ENCODE results near the gene OIT3. TPM values are rescaled to one million over a fixed set of nuclear protein-coding genes. Genes with fewer than 3 reads are reported as not detected.

Gene OIT3
- total RNA-seq, 1 experiment from 2014 or later: not detected

DNA sequence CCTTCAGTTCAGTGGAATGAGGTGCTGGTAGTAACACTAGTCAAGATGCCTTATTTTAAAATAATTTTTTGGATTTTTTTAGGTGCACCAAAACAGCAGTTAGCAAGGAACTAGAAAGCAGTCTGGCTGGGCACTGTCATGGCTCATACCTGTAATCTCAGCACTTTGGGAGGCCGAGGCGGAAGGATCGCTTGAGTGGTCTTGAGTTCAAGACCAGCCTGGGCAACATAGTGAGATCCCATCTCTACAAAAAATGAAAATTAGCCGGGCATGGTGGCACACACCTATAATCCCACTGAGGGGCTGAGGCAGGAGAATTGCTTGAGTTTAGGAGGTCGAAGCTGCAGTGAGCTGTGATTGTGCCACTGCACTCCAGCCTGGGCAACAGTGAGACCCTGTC, 35.3 kb downstream of the OIT3 start:
- CTCF ChIA-PET: no interaction called here
- POLR2A ChIA-PET (ENCODE audit: low non-redundant PET): no interaction called here
- H3K4me3 ChIP-seq (ENCODE audit: low read depth, low read length, poor library complexity, severe bottlenecking): no peak overlapping the region
- no peaks in the 10 kb centered on the region for H3K36me3 ChIP-seq (ENCODE audit: insufficient read depth, low read length, poor library complexity, severe bottlenecking)
- H3K27ac ChIP-seq (ENCODE audit: low read depth, low read length, poor library complexity, severe bottlenecking): no peak overlapping the region
- H3K27me3 ChIP-seq (replicated peaks; ENCODE audit: insufficient read depth, low read depth, low read length, poor library complexity): no peaks in the 10 kb centered on the region
- H3K9me3 ChIP-seq (ENCODE audit: low read depth, low read length, poor library complexity, severe bottlenecking): no peaks in the 10 kb centered on the region
- TF ChIP-seq EZH2 (IDR thresholded peaks at IDR 0.05; ENCODE audit: borderline replicate concordance, low read depth, low read length, poor library complexity, severe bottlenecking): no peak
- TF ChIP-seq, protein P1, sequence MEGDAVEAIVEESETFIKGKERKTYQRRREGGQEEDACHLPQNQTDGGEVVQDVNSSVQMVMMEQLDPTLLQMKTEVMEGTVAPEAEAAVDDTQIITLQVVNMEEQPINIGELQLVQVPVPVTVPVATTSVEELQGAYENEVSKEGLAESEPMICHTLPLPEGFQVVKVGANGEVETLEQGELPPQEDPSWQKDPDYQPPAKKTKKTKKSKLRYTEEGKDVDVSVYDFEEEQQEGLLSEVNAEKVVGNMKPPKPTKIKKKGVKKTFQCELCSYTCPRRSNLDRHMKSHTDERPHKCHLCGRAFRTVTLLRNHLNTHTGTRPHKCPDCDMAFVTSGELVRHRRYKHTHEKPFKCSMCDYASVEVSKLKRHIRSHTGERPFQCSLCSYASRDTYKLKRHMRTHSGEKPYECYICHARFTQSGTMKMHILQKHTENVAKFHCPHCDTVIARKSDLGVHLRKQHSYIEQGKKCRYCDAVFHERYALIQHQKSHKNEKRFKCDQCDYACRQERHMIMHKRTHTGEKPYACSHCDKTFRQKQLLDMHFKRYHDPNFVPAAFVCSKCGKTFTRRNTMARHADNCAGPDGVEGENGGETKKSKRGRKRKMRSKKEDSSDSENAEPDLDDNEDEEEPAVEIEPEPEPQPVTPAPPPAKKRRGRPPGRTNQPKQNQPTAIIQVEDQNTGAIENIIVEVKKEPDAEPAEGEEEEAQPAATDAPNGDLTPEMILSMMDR (conservative IDR thresholded peaks at IDR 0.05; ENCODE audit: low read depth, low read length): no peak
- no peaks in the 10 kb centered on the region for H3K4me1 ChIP-seq (ENCODE audit: insufficient read depth, low read length, poor library complexity, severe bottlenecking)
- intact Hi-C loops (cut with micrococcal nuclease; ENCODE audit: unreplicated experiment): no loop called here
- no peak for DNase-seq (ENCODE audit: low spot score)
- no TSS peak for BruUV-seq (replicated peaks)

DNA sequence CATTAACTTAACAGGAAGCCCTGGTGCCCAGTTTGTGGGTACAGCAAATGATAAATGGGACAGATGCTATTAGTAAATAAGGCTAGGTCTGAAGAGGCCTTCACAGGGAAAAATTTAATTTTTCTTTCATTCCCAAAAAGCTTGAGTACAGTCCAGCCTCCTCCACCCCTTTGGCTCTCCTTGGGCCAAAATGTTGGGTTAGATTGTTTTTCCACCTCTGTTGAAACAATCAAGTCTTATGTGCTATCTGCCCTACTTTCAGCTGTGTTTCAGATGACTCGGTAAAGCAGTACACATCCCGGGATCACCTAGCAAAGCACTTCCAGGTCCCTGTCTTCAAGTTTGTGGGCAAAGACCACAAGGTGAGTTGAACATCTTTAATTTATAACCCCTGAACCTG, 36.7 kb downstream of the OIT3 start:
- ChIA-PET POLR2A (ENCODE audit: low non-redundant PET) (no interaction called here), CTCF (no interaction called here)
- no peaks in the 10 kb centered on the region for H3K9me3 ChIP-seq (ENCODE audit: low read depth, low read length, poor library complexity, severe bottlenecking)
- H3K4me1 ChIP-seq (ENCODE audit: insufficient read depth, low read length, poor library complexity, severe bottlenecking): no peaks in the 10 kb centered on the region
- no peak overlapping the region for H3K4me3 ChIP-seq (ENCODE audit: low read depth, low read length, poor library complexity, severe bottlenecking)
- no peaks in the 10 kb centered on the region for H3K36me3 ChIP-seq (ENCODE audit: insufficient read depth, low read length, poor library complexity, severe bottlenecking)
- no TSS peak for BruUV-seq (replicated peaks)
- H3K27ac ChIP-seq (ENCODE audit: low read depth, low read length, poor library complexity, severe bottlenecking): no peak overlapping the region
- no peak for DNase-seq (ENCODE audit: low spot score)
- H3K27me3 ChIP-seq (replicated peaks; ENCODE audit: insufficient read depth, low read depth, low read length, poor library complexity): no peaks in the 10 kb centered on the region
- intact Hi-C loops (cut with micrococcal nuclease; ENCODE audit: unreplicated experiment): no loop called here
- no peak for TF ChIP-seq EZH2 (IDR thresholded peaks at IDR 0.05; ENCODE audit: borderline replicate concordance, low read depth, low read length, poor library complexity, severe bottlenecking)
- TF ChIP-seq, protein P1 (conservative IDR thresholded peaks at IDR 0.05; ENCODE audit: low read depth, low read length): no peak

DNA sequence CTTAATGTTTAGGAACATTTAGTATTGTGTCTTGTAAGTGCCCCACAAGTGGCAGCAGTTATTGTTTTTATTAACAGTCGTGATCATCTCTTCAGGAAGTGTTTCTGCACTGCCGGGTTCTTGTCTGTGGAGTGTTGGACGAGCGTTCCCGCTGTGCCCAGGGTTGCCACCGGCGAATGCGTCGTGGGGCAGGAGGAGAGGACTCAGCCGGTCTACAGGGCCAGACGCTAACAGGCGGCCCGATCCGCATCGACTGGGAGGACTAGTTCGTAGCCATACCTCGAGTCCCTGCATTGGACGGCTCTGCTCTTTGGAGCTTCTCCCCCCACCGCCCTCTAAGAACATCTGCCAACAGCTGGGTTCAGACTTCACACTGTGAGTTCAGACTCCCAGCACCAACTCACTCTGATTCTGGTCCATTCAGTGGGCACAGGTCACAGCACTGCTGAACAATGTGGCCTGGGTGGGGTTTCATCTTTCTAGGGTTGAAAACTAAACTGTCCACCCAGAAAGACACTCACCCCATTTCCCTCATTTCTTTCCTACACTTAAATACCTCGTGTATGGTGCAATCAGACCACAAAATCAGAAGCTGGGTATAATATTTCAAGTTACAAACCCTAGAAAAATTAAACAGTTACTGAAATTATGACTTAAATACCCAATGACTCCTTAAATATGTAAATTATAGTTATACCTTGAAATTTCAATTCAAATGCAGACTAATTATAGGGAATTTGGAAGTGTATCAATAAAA, 38.9 kb downstream of the OIT3 start:
- no peak for TF ChIP-seq EZH2 (IDR thresholded peaks at IDR 0.05; ENCODE audit: borderline replicate concordance, low read depth, low read length, poor library complexity, severe bottlenecking)
- ChIA-PET CTCF (no interaction called here), POLR2A (ENCODE audit: low non-redundant PET) (no interaction called here)
- DNase-seq (ENCODE audit: low spot score): no peak
- Histone ChIP-seq H3K36me3 (ENCODE audit: insufficient read depth, low read length, poor library complexity, severe bottlenecking) (no peaks in the 10 kb centered on the region), H3K4me1 (ENCODE audit: insufficient read depth, low read length, poor library complexity, severe bottlenecking) (no peaks in the 10 kb centered on the region), H3K27me3 (replicated peaks; ENCODE audit: insufficient read depth, low read depth, low read length, poor library complexity) (no peaks in the 10 kb centered on the region), H3K4me3 (ENCODE audit: low read depth, low read length, poor library complexity, severe bottlenecking) (no peak overlapping the region), H3K27ac (ENCODE audit: low read depth, low read length, poor library complexity, severe bottlenecking) (no peak overlapping the region), H3K9me3 (ENCODE audit: low read depth, low read length, poor library complexity, severe bottlenecking) (no peaks in the 10 kb centered on the region)
- BruUV-seq (replicated peaks): no TSS peak
- intact Hi-C loops (cut with micrococcal nuclease; ENCODE audit: unreplicated experiment): no loop called here

DNA sequence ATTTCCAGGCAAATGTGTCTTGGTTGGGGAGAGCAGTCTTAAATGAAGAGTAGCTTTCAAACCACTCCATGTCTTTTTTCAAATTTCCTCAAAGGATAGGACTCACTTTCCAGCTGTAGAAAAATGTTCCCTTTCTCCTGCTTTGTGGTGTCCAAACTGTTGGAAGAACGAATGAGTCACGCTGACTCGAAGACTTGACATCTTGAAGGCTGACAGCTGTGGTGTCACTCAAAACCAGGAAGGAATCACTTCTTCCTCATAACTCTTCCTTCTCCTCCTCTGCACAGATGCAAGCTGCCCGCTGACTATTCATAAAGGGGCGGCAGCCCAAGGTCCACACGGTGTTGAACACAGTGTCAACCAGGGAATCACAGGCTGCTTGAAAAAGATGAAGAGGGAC, 41.8 kb downstream of the OIT3 start:
- H3K4me3 ChIP-seq (ENCODE audit: low read depth, low read length, poor library complexity, severe bottlenecking): no peak overlapping the region
- no peak for DNase-seq (ENCODE audit: low spot score)
- H3K27ac ChIP-seq (ENCODE audit: low read depth, low read length, poor library complexity, severe bottlenecking): no peak overlapping the region
- no peaks in the 10 kb centered on the region for H3K9me3 ChIP-seq (ENCODE audit: low read depth, low read length, poor library complexity, severe bottlenecking)
- no peaks in the 10 kb centered on the region for H3K4me1 ChIP-seq (ENCODE audit: insufficient read depth, low read length, poor library complexity, severe bottlenecking)
- ChIA-PET POLR2A (ENCODE audit: low non-redundant PET) (no interaction called here), CTCF (no interaction called here)
- H3K27me3 ChIP-seq (replicated peaks; ENCODE audit: insufficient read depth, low read depth, low read length, poor library complexity): no peaks in the 10 kb centered on the region
- no peaks in the 10 kb centered on the region for H3K36me3 ChIP-seq (ENCODE audit: insufficient read depth, low read length, poor library complexity, severe bottlenecking)
- no peak for TF ChIP-seq EZH2 (IDR thresholded peaks at IDR 0.05; ENCODE audit: borderline replicate concordance, low read depth, low read length, poor library complexity, severe bottlenecking)
- TF ChIP-seq, protein P1 (conservative IDR thresholded peaks at IDR 0.05; ENCODE audit: low read depth, low read length): no peak
- BruUV-seq (replicated peaks): no TSS peak
- intact Hi-C loops (cut with micrococcal nuclease; ENCODE audit: unreplicated experiment): no loop called here
